ENCODE measurements around the gene THAP8.
"Not testable (repeated sequence)": the region's sequence is repeated elsewhere in the genome, so short reads cannot be mapped to it uniquely, and the experiment has no call there.

THAP8 gene

GRCh38 chr19:36046443-36047050 lies 7.5 kb downstream of the THAP8 start:
- no peak overlapping the region for H3K4me3 ChIP-seq (ENCODE audit: low read length)
- H3F3A ChIP-seq (ENCODE audit: control insufficient read depth, insufficient read depth), result no peaks in the 10 kb centered on the region
- H3K9me3 ChIP-seq (ENCODE audit: control insufficient read depth, insufficient read depth, low read length), result no peaks in the 10 kb centered on the region
- no peaks in the 10 kb centered on the region for H4K20me1 ChIP-seq (ENCODE audit: control insufficient read depth, insufficient read depth, low read depth, low read length)
- H3K4me2 ChIP-seq (ENCODE audit: low read length), result no peak overlapping the region
- no peaks in the 10 kb centered on the region for H3K27me3 ChIP-seq (ENCODE audit: control insufficient read depth, low read length)
- H3K27ac ChIP-seq (ENCODE audit: low read depth, low read length), result no peak overlapping the region
- H3K9me2 ChIP-seq (replicated peaks; ENCODE audit: control insufficient read depth, low read length), result no peaks in the 10 kb centered on the region
- TF ChIP-seq CTCF (IDR thresholded peaks at IDR 0.05; ENCODE audit: low read depth, low read length, poor library complexity, severe bottlenecking) (no peak), EZH2phosphoT487 (IDR thresholded peaks at IDR 0.05; ENCODE audit: borderline replicate concordance, low read length) (no peak)
- H3K79me2 ChIP-seq (ENCODE audit: control insufficient read depth, low read length), result no peaks in the 10 kb centered on the region
- no peaks in the 10 kb centered on the region for H3K36me3 ChIP-seq (ENCODE audit: control insufficient read depth, low read length)
- 0 out of 2 replicates have a peak, but pooled peaks cover 2% of the 10 kb centered on the region for H3K4me1 ChIP-seq (ENCODE audit: control insufficient read depth, low read length)

- no peak for TF ChIP-seq EZH2phosphoT487 (IDR thresholded peaks at IDR 0.05; ENCODE audit: borderline replicate concordance, low read length)
- no peak for TF ChIP-seq CTCF (IDR thresholded peaks at IDR 0.05; ENCODE audit: low read depth, low read length, poor library complexity, severe bottlenecking)
- Histone ChIP-seq H3K4me2 (ENCODE audit: low read length) (no peak overlapping the region), H3K9me3 (ENCODE audit: control insufficient read depth, insufficient read depth, low read length) (no peaks in the 10 kb centered on the region), H3K27ac (ENCODE audit: low read depth, low read length) (no peak overlapping the region), H3K4me3 (ENCODE audit: low read length) (no peak overlapping the region), H3K4me1 (ENCODE audit: control insufficient read depth, low read length) (no peaks in the 10 kb centered on the region), H3K9me2 (replicated peaks; ENCODE audit: control insufficient read depth, low read length) (no peaks in the 10 kb centered on the region), H3K79me2 (ENCODE audit: control insufficient read depth, low read length) (no peaks in the 10 kb centered on the region), H3F3A (ENCODE audit: control insufficient read depth, insufficient read depth) (no peaks in the 10 kb centered on the region), H3K27me3 (ENCODE audit: control insufficient read depth, low read length) (no peaks in the 10 kb centered on the region), H4K20me1 (ENCODE audit: control insufficient read depth, insufficient read depth, low read depth, low read length) (no peaks in the 10 kb centered on the region), H3K36me3 (ENCODE audit: control insufficient read depth, low read length) (no peaks in the 10 kb centered on the region)
Measured at GRCh38 chr19:36043952-36044351, 10.1 kb downstream of the THAP8 start.

- Histone ChIP-seq H3K4me3 (ENCODE audit: low read length) (no peak overlapping the region), H3K36me3 (ENCODE audit: control insufficient read depth, low read length) (no peaks in the 10 kb centered on the region), H3K27me3 (ENCODE audit: control insufficient read depth, low read length) (no peaks in the 10 kb centered on the region), H3K9me2 (replicated peaks; ENCODE audit: control insufficient read depth, low read length) (no peaks in the 10 kb centered on the region), H3K4me2 (ENCODE audit: low read length) (no peak overlapping the region), H3K27ac (ENCODE audit: low read depth, low read length) (no peak overlapping the region), H4K20me1 (ENCODE audit: control insufficient read depth, insufficient read depth, low read depth, low read length) (no peaks in the 10 kb centered on the region), H3F3A (ENCODE audit: control insufficient read depth, insufficient read depth) (no peaks in the 10 kb centered on the region), H3K9me3 (ENCODE audit: control insufficient read depth, insufficient read depth, low read length) (no peaks in the 10 kb centered on the region), H3K4me1 (ENCODE audit: control insufficient read depth, low read length) (no peaks in the 10 kb centered on the region), H3K79me2 (ENCODE audit: control insufficient read depth, low read length) (no peaks in the 10 kb centered on the region)
- TF ChIP-seq EZH2phosphoT487 (IDR thresholded peaks at IDR 0.05; ENCODE audit: borderline replicate concordance, low read length) (no peak), CTCF (IDR thresholded peaks at IDR 0.05; ENCODE audit: low read depth, low read length, poor library complexity, severe bottlenecking) (no peak)
Measured at GRCh38 chr19:36041831-36042230, 12.3 kb downstream of the THAP8 start.

GRCh38 chr19:36041092-36041491 lies 13.0 kb downstream of the THAP8 start:
- H3K27ac ChIP-seq (ENCODE audit: low read depth, low read length); H3K79me2 ChIP-seq (ENCODE audit: control insufficient read depth, low read length); H3K27me3 ChIP-seq (ENCODE audit: control insufficient read depth, low read length); H3K4me2 ChIP-seq (ENCODE audit: low read length); H4K20me1 ChIP-seq (ENCODE audit: control insufficient read depth, insufficient read depth, low read depth, low read length); H3K9me3 ChIP-seq (ENCODE audit: control insufficient read depth, insufficient read depth, low read length); H3K9me2 ChIP-seq (replicated peaks; ENCODE audit: control insufficient read depth, low read length); H3K4me3 ChIP-seq (ENCODE audit: low read length); H3K4me1 ChIP-seq (ENCODE audit: control insufficient read depth, low read length); H3K36me3 ChIP-seq (ENCODE audit: control insufficient read depth, low read length); H3F3A ChIP-seq (ENCODE audit: control insufficient read depth, insufficient read depth): not testable (repeated sequence)
